Glomerular visceral epithelial cell (primary cell): ENCODE results near the gene UNG.
A peak's percentile ranks its signal among the peaks of the same experiment; 100 is the strongest.
"Not testable (repeated sequence)": the region's sequence is repeated elsewhere in the genome, so short reads cannot be mapped to it uniquely, and the experiment has no call there.

Source experiments
- DNase-seq: peaks from one replicate; pipeline ENCODE4 v3.0.0-alpha.2; 2016; ENCODE audit errors: extremely low spot score

Gene UNG

GRCh38 chr12:109097435-109098182 lies at the start of gene UNG:
Gene UNG (plus strand): TSS chr12:109097597. CDS start chr12:109097680, 83 bp downstream.
- DNase-seq, result peak; percentile 96

GRCh38 chr12:109048706-109049105 lies 48.7 kb upstream of the UNG start:
- DNase-seq, result not testable (repeated sequence)

DNA sequence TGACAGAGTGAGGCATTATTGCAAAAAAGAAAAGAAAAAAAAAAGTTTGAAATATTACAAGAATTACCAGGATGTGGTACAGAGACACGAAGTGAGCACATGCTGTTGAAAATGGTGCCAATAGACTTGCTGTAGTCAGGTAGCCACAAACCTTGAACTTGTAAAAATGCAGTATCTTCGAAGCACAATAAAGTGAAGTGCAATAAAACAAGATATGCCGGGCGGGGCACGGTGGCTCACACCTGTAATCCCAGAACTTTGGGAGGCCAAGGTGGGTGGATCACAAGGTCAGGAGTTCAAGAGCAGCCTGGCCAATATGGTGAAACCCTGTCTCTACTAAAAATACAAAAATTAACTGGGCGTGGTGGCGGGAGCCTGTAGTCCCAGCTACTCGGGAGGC lies 47.6 kb upstream of the UNG start:
- not testable (repeated sequence) for DNase-seq

DNA sequence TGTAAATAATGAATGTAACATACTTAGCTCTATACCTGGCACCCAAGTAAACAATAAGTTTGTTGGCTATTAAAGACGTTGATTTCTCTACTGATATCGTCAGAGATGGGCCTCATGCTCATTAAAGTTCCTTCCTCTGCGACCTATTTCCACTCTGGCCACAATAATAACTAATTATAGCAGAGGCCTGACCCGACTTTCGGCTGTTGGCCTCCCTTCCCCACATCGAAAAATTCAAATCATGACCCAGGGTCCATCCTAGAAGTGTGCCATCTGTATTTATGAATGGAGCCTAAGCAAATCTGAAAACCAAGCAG lies 45.3 kb upstream of the UNG start:
- DNase-seq, result no peak

DNA sequence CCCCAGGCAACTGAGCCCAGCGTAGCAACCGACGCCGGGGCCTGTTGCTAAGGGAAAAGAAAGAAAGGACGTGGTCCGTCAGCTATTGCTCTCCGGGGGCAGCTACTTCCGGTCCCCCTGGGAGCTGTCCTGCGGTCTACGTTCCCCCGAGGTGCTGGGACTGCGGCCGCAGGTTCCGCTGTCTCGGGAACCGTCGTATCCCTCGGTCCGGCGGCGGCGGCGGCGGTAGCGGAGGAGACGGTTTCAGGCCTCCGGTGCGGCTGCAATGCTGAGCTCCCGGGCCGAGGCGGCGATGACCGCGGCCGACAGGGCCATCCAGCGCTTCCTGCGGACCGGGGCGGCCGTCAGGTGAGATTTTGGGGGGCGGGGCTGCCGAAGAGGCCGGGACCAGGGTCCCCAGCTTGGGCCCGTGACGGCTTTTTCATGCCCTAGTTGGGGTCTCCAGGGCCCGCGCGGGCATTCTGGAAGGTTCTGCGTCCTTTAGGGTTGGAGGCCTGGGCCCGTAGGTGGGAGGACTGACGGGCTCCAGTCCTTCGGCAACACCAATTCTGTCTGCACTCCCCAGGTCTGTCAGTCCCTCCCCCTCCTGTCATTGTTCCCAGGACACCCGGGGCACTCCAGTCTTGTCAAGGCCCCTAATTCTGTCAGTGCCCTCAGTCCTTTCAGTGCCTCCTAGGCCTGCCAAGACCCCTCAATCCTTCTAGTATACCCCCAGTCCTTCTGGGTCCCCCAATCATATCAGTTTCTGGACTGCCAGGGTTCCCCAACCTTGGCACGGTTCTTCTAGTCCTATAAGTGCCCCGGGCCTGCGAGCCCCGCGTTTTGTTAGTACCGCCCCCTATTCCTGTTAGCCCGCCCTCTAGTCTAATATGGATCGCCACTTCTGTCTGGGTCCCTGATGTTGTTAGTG lies 44.7 kb upstream of the UNG start, which contains the start of gene USP30:
Gene USP30, plus strand, starts transcription at position 163 of the 910 bp plus-strand sequence. Its CDS starts 103 bp downstream, at position 266.
- DNase-seq, result peak; percentile 77

DNA sequence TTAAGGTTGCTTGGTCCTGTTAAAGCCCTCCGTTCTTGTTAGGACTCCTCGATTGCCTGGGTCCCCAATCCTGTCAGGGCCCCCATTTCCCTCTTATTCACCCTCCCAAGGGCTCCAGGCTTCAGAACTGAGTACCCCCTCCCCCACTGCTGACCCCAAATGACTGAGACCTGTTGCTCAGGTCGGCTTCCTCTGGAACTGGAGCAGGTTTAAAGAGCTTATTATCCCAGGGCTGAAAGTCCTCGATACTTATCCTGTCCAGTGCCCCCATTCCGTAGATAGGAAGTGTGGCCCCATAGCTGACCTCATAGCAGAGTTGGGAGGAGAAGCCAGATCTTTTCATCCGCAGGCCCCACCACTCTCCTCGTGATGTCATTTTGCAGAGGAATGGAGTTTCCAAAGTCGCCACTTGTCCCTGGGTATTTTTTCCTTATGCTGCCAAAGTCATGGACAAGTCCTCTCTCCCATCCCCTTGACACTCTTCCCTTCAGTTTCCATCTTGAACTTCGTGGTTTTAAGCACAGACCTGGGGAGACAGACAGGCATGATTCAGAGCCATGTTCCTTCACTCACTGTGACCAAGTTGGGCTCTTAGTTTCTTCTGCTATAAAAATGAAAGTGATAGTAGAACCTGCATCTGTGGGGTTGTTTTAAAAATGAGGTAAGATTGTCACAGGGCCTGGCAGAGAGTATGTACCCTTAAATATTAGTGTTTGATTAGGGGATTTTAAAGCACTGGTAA lies 43.8 kb upstream of the UNG start:
- DNase-seq, result no peak

DNA sequence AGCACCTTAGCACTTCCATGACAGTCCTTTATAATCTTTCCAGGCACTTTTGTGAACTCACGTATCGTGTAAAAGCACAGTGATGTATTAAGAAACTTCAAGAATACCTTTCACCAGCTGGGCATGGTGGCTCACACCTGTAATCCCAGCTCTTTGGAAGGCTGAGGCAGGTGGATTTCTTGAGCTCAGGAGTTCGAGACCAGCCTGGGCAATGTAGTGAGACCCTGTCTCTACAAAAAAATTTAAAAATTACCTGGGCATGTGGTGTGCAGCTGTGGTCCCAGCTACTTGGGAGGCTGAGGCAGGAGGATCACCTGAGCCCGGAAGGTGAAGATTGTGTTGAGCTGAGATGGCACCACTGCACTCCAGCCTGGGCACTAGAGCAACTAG lies 43.3 kb upstream of the UNG start:
- DNase-seq, result not testable (repeated sequence)

DNA sequence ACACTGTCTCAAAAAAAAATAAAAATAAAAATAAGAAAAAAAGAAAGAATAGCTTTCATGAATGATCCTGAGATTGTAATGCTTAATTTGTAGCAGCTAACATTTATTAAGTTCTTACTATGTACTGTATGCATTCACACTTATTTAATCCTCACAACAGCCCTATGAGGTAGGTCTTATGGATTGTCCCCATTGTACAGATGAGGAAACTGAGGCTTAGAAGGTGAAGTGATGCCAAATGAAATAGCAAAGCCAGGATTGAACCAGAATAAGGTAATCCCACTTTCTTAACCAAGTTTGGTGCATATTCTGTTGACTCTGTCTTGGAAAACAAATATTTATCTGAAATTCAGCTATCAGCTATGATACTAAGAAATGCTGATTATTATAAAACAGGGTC lies 42.9 kb upstream of the UNG start:
- DNase-seq, result no peak

DNA sequence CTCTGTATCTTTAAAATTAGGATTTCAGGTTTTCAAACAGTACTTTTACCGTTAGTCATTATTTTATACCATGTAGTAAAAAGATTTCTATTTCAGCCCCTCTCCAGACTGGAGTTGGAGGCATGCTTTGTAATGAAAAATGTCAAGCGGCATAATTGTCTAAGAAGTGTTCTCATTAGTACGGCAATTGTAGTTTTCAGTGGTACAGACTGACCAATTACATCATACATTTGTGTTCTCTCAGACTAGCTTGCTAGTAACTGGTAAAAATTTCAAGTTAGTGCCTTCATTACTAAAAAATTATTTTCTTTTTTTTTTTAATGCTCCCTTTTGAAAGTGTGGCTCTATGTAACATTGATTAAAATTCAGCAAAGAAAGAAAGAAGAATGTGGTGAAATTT lies 40.5 kb upstream of the UNG start:
- DNase-seq, result no peak

DNA sequence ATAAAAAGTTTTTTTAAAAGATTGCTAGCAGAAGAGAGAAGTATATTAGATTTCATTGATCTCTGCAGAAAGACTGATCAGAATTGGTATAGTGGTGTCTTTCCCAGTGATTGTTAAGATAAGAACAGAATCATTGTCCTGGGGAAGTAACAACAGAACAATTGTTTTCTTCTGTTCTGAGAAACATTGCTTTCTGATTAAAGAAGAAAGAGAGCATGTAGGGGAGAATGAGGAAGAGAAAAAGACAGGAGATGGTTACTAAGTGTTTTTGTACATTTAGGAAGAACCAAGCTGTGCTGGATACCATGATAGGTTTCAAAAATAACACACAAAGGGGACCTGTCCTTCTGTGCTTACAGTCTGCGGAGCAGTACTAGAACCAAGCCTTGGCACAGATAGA lies 40.0 kb upstream of the UNG start:
- DNase-seq, result no peak

GRCh38 chr12:109058773-109059172 lies 38.6 kb upstream of the UNG start:
- DNase-seq, result no peak

DNA sequence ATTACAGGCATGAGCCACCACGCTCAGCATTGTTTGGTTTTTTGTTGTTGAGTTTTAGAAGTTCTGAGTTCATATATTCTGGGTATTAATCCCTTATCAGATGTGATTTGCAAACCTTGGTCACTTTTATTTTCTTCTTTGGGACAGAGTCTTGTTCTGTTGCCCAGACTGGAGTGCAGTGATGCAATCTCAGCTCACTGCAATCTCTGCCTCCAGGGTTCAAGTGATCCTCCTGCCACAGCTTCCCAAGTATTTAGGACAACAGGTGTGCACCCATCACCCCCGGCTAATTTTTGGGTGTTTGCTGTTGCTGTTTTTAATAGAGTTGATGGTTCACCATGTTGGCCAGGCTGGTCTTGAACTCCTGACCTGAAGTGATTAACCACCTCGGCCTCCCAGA lies 33.3 kb upstream of the UNG start:
- no peak for DNase-seq

DNA sequence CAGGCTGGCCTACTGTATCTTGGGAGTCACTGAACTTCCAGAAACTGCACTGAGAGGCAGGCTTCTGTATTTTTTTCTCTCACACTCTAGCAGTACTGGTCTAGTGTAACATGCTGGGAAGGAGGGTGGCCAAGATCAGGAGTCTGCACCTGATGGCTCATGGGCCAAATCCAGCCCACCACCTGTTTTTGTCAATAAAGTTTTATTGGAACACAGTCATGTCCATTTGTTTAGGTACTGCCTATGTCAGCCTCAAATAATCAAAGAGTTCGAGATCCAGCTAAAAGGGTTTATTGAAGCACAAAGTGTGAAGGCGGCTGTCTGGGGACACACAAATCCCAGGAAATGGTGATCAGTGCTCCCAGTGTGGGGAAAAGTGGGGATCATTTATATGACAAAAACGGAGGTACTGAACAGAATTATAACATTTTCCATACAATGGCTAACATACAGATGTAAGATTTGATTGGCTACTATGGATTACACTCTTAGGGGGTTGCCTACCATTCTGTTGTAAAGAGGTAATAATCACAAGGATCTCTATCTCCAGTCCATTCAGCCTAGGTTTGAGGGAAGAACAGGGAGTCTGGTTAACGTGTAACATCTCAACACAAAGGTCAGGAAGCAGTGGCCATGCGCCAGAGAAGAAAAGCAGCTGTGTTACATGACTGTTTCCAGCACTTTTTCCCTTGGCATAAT lies 32.1 kb upstream of the UNG start:
- no peak for DNase-seq

DNA sequence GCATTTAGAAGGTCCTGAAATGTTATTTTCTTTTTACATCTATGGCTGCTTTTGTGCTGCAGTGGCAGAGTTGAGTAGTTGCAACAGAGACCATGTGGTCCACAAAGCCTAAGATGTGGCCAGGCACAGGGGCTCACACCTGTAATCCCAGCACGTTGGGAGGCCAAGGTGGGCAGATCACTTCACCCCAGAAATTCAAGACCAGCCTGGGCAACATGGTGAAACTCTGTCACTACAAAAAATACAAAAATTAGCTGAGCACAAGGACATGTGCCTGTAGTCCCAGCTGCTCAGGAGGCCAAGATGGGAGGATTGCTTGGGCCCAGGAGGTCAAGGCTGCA lies 31.6 kb upstream of the UNG start:
- no peak for DNase-seq

- no peak for DNase-seq
Measured at GRCh38 chr12:109069307-109070271, 27.8 kb upstream of the UNG start.

DNA sequence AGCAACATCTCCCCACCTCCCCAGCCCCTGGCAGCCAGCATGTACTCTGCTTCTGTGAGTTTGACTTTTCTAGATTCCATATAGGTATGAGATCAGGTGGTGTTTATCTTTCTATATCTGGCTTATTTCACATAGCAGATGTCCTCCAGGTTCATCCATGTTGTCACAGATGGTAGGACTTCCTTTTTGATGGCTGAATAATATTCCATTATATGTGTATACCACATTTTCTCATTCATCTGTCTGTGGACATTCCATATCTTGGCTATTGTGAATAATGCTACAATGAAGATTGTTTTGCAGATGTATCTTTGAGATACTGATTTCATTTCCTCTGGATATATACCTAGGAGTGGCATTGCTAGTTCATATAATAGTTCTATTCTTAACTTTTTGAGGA lies 22.5 kb upstream of the UNG start:
- no peak for DNase-seq

GRCh38 chr12:109082751-109083150 lies 14.6 kb upstream of the UNG start:
- DNase-seq, result no peak

DNA sequence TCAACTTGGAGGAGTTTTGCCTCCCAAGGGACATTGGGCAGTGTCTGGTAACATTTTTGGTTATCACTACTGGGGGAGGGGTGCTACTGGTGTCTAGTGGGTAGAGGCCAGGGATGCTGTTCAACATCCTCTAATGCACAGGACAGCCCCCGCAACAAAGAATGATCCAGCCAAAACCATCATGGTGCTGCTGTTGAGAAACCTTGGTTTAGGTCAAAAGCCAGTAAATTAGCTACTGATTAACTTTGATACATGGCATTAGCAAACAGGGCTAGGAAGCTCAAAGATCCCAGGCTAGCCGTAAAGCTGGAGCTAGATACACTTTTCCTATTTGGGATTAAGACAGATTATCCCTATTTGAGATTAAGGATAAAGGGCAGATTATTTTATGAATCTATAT lies 13.0 kb upstream of the UNG start:
- DNase-seq, result no peak

DNA sequence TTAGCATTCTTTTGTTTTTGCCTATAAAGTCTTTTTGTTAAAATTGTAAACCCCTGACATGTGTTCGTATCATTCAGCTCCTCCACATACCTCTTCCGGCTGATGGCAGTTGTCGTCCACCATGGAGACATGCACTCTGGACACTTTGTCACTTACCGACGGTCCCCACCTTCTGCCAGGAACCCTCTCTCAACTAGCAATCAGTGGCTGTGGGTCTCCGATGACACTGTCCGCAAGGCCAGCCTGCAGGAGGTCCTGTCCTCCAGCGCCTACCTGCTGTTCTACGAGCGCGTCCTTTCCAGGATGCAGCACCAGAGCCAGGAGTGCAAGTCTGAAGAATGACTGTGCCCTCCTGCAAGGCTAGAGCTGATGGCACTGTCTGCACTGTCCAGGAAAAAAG lies 11.8 kb upstream of the UNG start:
- DNase-seq, result no peak

DNA sequence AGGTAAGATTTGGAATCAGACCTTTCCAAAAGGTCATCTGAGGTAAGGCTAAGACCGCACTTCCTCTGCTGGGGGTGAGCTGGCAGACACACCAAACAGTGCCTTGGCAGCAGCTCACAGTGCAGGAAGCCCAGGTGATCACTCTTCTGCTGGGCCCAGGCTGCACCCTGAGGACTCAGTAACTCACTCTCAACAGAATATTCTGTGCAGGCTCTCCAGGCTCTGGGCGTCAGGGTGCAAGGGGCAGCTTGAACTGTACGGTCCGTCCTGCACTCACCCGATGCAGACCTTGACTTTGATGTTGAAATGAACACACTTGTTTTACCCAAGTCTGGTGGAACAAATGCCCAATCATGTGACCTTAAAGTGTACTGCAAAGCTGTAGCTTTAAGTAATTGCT lies 10.1 kb upstream of the UNG start:
- no peak for DNase-seq

DNA sequence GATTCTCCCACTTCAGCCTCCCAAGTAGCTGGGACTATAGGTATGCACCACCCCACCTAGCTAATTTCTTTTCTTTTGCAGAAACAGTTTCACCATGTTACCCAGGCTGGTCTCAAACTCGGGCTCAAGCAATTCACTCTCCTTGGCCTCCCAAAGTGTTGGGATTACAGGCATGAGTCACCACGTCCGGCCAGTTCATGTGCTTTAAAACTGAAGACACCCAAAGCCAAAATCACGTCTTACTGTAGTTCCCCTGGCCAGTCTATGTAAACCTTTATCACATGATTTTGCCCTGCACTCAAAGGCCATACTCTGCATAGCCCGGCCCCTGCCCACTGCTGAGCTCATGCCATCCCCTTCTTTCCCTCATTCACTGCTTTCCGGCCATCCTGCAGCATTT lies 8.6 kb upstream of the UNG start:
- no peak for DNase-seq
